Erythroblast (primary cell): ENCODE measurements around the gene MRPL53.

Experiments used
- DNase-seq, 2 experiments: peaks; one replicate each; lab custom pipeline; 2025; lab: John Stamatoyannopoulos, UW
- GATA1 ChIP-seq: IDR thresholded peaks from 2 replicates; pipeline ENCODE4 v1.6.1; 2011; ENCODE audit warnings: low read depth, mild to moderate bottlenecking, control low read depth, low read length, moderate library complexity
- POLR2A ChIP-seq: IDR thresholded peaks from 2 replicates; pipeline ENCODE4 v1.6.1; 2011; ENCODE audit warnings: mild to moderate bottlenecking, low read length

The MRPL53 gene

DNA sequence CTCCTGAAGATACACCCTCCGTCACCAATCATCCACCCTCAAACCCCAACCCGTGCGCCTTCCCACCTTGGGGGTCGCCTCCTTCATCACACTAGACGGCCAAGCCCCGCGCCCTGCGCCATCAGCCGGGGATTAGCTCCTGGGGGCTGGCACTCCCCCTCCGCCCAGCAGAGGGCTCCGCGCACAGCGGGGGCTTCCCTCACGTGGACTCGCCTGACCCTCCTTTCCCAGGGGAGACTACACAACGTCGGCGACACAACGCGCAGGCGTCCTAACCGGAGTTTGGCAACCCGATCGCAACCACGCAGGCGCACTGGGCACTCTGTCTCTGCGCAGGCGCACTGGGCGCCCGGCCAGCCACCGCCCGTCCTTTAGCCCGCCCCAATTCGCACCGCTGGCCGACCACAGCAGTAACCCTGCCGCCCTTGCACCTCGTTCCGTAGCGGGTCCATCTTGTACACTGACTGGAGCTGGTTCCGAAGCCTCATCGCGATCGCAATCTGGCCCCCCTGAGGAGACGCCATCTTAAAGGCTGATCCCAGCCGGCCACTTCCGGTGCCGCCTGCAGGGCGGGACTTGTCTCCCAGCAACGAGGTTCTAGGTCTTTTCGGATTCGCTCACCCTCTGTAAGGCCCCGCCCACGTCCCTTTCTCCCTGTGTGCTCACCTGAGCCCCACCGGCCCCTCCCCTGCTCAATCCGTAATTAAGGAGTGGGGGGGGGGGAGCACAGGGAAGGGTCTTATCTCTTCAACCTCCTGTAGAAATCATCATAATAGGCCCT, 34.9 kb upstream of the MRPL53 start, which contains the start of gene PCGF1:
Gene PCGF1 (minus strand): TSS at position 551 of the 781 bp plus-strand sequence. CDS start 27 bp downstream, at position 524.
- TF ChIP-seq GATA1 (no peak), POLR2A (peak; percentile 84)
- DNase-seq = peak; percentile 98

DNA sequence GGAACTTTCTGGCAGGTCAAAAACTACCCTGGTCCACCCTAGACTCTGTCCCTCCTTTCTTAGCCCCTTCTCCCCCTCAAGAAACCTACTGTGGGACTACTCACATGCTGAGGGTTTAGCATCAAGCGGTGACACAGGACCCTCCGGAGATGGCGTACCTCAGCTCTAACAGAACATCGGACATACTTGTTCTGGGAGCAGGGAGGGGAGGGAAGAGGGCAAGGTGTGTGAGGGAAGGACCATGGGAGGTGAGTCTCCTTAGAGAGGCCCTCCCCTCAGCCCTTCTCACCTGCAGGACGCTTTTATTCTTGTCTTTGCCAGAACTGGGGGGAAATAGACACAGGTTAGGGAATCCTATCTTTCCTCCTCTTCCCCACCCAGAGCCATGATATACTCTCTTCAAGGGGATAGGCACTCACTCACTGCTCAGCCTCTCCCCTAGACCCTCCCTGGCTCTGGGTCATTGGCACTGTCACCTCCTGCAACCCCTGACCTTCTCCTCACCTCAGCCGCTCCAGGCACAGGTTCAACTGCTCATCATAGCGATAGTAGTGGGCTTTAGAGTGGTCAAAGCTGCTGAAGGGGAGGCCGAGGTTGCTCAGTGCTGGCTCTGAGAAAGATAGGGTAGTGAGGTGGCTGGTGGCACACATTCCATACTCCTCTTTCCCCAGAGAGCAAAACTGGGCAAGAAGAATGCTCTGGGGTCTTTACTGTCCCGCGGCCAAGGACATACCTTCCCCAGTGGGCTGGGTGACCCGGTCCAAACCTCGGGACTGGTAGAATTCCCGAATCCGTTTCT, 33.2 kb upstream of the MRPL53 start:
- TF ChIP-seq GATA1 = no peak
- TF ChIP-seq POLR2A = no peak
- no peak for DNase-seq

DNA sequence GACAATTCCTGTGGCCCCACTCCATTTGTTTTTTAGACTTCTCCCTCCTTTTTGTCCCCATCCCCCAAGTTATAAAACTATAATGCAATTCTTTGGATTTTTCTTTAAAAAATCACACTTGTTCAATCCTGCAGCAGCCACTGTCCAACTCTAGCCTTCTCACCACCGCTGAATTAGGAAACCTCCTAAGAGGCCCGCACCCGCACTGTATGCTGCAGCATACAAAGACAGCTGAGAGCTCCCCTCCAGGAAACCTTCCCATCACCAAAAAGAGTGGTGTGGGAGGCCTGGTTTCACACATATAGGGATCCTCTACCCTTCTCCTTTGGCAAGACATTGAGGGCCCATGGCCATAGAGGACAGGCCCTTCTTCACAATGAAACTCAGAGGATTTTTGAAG, 32.1 kb upstream of the MRPL53 start:
- TF ChIP-seq POLR2A (no peak), GATA1 (no peak)
- DNase-seq = no peak

DNA sequence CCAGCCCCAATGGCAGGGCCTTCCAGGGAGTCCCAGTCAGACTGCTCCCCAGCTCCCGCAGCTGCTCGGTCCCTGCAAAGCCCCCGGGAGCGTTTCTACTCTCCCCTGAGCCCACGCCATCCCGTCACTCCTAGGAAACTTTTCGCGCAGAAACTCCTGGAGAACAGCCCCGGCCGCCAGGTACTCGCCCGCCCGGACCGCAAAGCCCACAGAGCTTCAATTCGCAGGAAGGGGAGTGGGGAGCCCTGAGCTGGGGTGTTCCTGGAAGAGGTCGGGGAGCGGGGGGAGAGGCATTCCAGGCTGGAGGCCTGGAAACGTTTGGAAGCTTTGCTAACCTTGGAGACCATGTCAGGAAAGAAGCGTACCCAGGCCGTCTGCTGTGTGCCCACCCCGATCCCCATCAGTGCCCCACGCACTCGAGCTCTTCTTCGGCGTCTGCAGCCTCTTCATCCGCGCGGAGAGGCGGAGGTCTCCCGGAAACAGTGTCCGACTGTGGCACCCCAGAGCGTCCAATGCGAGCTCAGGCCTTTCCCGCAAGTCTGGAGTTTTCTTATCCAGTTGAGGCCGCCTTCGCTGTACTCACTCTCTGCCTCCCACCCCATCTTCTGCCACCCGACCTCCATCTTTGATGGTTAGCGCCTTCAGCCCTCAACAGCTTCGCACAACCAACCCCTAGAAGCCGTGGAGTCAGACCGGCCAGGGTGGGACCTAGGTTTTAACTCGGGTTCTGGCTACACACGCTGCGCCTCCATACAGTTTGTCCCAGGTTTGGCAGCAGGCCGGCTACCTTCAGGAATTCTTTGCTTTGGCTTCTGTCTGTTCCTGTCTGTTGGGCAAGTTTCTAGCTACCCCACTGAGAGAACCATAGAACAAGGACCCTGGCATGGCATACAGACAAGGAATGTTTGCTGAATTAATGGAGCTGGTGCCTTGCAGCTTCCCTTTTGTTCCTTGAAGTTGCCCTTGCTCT, 31.3 kb upstream of the MRPL53 start:
- DNase-seq = no peak
- TF ChIP-seq POLR2A (no peak), GATA1 (no peak)

DNA sequence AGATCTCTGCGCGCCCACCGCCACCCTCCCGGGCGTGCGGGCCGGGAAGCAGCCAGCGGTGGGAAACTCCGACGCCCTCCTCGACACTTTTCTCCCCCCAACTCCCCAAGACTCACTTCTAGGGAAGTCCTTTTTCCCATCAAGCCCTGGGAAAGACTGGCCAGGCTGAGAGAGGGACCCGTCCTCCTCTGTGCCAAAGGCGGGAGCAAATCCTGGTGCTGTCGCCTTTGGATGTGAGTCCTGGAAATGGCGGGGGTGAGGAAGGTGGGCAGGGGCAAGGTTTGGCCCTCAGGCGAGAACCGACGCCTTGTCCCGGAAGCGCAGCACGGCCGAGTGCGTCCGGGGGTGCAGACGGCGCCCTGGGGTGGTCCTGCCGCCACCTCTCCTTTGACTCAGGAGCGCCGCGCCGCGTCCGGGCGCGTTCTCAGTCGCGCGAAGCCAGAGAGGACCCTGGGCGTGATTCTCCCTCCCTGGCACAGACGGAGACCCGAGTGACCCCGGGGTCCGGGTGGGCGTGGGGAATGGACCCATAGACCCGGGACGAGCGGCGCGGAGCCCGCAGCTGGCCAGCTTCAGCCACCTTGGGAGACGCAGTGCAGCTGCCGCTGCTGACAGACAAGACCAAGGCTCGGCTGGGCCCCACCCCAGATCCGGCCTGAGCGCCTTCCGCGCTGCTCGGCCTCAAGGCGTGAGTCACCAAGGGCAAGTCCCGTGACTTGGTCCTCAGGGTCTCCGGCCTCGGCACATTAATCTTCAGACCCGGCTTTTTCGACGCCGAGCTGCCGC, 30.4 kb upstream of the MRPL53 start:
- TF ChIP-seq GATA1 (no peak), POLR2A (peak; percentile 73)
- DNase-seq = peak; percentile 86 to 92

DNA sequence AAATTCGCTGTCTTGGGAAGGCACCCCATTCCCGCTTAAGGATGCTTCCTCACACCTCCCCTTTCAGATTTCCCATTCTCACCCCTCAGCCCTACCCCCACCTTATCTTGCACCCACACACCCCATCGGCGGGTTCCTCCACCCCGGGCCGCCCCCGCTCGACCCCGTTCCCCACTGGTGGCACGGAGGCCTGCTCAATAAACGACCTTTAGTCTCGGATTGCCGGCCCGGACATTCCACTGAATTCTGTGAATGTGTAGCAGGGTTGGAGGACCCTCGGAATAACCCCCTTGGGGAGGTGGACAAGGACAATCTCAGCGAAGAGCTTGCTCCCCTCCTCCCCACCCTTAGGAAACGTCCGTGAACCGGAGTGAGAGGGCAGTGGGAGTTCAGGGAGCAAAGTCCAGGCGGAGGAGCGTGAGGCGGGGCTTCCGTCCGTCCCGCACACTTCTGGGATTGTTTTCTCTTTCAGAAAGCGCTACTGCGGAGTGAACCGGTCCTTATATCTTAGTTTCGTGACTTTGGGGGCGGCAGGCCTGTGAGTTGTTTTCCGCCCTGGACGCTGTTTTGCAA, 29.8 kb upstream of the MRPL53 start:
- TF ChIP-seq POLR2A (no peak), GATA1 (no peak)
- DNase-seq = peak; percentile 41 to 70

DNA sequence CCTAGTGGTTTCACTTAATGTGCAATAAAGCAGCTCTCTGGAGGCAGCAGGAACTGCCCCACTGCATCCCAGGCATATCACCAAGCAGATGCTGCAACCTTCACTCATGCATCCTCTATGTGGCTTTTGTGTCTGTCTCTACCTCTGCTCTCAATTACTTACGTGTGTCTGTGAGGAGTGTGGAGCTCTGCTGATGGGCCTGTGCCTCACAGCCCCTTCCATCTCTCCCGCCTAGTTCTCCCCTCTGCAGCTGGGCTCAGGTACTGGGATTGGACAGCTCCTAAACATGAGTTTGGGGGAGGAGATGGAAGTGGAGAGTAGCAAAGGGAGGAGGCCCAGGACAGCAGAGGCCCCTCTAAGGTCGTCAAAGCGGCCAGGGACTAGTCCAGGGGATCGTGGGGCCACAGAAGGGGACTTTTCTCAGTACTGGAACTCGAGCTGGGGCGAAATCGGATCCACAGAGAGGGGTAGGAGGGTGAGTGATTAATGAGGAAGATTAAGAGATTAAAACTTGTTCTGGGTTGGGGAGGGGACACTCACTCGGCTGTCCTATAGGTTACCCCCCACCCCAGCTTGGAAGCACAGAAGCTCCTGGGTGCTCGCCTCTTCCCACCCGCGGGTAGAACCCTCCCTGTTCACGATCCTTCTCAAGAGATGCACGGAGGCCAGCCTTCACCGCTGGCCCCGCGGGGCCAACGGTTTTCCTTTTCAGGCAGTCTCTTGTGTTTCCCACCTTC, 29.0 kb upstream of the MRPL53 start:
- peak in 1 of 2 experiments; percentile 54 for DNase-seq
- no peak for TF ChIP-seq GATA1
- no peak for TF ChIP-seq POLR2A

DNA sequence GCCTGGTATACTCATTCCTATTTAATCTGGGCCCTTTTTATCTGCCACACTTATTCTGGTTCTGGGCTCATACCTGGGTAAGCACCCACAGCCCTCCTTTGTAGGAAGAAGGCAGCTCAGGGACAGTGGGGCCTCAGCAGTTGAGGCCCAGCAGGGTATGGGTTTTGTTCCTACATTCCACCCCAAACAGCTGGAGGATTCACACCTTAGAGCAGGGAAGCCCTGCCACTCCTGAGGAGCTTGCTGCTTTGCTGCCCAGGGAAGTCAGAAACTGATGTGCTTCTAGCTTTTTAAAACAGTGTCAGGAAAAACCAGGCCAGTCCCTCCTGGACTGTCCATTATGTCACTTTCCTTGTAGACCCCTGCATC, 28.1 kb upstream of the MRPL53 start:
- TF ChIP-seq POLR2A (no peak), GATA1 (no peak)
- no peak for DNase-seq

DNA sequence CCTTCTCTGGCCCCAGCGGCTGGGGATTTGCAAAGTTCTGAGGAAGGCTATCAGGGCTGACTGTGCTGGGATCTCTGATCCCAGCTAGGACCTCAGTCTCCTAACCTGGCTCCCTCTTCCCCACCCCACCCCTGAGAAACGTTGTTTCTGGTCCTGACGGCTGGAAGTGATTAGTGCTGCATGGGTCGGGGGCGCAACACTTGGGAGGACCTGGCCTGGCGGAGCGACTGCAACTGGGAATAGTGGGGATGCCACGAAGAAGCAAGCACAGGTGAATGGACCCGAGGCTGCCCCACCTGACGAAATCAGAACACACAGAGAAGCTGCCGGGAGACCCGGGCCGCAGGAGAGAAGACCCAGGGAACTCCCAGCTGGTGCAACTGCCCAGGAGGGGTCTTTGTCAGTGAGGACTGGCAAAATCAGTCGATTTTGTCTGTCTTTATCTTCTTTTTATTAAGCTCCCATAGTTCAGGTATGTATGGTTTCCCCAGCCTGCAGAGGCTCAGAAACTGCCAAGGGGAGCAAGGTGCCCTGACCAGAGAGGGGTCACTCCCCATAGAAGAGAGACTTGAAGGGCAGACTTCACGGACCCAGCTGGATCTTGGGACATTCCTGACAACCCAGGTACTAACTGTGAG, 27.6 kb upstream of the MRPL53 start:
- TF ChIP-seq POLR2A (no peak), GATA1 (no peak)
- DNase-seq = no peak

DNA sequence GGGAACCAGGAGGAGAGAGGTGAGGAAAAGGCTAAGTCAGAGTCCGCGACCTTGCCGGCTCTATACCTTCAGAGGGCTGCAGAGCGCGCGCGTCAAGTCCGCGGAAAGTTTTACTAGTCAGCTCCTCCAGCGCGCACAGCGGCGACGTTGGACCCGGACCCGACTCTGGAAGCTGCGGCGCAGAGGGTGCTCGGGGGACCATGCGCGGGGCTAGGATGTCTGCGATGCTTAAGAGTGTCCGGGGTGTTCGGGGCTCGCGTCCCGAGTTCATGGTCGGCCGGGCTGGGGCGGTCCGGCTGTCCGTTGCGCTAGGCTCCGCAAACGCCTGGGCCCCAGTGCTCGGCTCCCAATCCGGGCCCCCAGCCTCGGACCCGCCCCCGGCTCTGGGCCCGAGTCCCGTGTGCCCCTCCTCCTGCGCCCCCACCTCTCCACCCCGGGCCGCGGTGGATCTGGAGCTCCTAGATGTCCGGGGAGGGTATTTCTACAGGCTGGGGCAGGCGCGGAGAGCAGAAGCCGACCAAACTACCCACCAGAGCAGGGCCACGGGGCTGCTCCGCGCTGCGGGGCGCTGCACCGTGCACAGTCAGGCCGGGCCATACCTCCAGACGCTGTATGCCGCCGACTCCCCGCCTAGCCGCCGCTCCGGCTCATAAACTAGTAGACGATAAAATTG, 26.9 kb upstream of the MRPL53 start, which contains the start of gene LBX2:
Gene LBX2 (minus strand): TSS at position 337 of the 673 bp plus-strand sequence. CDS start 66 bp downstream, at position 271.
- no peak for TF ChIP-seq GATA1
- TF ChIP-seq POLR2A = no peak
- peak; percentile 46 to 56 for DNase-seq
